Measurements from ENCODE around the gene CNTN3. TPM values are rescaled to one million over a fixed set of nuclear protein-coding genes. Genes with fewer than 3 reads are reported as not detected.

Gene CNTN3
- total RNA-seq, 1 donor from 2014 or later, result 21.7 TPM

DNA sequence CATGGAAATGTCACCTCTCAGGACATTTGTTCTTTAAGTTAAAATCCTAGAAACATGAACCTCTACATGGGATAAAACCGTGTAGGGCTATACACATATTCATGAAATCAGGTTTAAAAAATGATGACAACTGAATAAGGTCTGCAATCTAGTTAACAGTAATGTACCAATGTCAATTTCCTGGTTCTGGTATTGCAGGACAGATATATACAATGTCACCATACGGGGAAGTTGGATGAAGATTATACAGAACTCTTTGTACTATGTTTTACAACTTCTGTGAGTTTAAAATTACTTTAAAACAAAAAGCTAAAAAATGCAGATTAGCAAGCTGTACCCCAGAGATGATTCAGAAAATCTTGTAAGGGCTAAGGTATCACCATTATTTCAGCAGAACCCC lies 6.7 kb downstream of the CNTN3 start:
- no peak for DNase-seq

DNA sequence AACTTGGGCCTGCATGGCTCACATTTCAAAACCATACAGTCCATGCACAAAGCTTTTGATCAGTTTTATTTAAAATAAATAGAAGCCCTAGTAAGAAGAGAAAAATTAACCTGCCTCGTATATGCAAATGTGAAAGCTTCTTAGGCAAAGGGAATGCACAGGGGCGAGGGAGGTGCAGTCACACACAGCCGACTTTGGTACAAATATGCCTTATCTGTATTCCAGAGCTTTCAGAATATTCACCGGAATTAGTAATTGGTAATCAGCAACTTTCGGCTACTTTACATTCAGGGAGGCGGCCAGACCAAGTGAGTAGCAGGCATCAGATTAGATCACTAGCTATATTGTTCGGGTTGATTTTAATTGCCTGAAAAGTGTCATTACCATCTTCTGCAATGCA lies 7.5 kb downstream of the CNTN3 start:
- DNase-seq, result no peak

DNA sequence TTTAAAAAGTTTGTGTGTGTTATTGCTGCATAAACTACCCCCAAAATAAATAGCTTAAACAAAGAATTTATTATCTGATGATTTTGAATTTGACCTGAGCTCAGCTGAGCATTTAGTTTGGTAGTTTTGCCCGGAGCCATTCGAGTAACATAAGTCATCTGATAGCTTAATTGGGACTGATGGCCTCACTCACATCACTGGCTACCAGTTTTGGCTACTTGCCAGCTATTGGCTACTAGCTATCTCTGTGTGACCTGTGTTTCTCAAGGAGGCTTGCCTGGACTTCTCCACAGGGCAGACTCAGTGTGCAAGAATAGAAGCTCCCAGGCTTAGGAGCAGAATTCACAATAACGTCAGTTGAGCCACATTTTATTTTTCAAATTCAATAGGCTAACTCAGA lies 9.0 kb downstream of the CNTN3 start:
- DNase-seq, result no peak

DNA sequence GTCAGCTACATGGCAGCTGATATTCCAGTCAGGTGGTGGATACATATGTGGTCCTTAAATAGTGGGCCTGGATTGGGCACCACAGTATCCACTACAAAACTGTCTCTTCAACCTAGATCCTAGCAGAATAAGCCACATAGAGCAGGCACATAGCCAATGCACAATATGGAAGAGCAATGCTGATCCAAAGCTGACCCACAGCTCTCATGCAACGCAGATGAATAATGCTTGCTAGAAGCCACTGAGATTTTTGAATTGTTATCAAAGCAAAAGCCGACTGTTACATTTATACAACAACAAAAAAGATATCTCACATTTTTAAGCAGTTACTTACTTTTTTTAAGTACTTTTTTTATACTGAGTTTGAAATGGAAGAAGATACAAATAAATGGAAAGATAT lies 11.2 kb downstream of the CNTN3 start:
- no peak for DNase-seq

DNA sequence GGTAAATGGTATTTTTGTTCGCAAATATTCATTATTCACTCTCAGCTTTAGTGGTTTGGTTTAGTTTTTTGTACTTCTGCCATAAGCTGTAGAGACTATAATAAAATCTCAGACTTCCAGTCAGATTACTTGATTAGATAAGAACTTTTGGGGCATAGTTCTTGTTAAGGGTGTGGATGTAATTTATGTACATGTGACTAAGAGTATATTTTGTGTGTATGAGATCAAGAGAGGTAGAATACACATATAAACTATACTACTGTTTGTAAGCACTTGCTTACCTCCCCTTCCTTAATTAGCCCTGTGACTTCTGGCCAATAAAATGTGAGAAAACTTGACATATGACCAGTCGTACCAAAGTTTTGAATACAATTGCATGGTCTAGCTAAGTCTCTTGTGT lies 12.0 kb downstream of the CNTN3 start:
- no peak for DNase-seq

DNA sequence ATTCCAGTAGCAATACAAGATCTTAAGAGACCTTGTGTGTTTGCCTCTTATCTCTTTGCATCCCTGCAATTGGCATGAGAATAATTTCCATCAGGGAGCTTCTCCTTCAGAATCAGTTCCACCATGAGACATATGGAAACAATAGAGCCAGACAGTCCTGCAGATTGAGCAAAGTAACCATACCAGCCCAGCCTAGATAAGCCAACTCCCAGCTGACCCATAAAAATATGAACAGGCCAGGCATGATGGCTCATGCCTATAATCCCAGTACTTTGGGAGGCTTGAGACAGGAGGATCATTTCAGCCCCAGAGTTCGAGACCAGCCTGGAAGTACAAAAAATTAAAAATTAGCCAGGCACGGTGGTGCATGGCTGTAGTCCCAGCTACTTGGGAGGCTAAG lies 12.7 kb downstream of the CNTN3 start:
- DNase-seq, result no peak

DNA sequence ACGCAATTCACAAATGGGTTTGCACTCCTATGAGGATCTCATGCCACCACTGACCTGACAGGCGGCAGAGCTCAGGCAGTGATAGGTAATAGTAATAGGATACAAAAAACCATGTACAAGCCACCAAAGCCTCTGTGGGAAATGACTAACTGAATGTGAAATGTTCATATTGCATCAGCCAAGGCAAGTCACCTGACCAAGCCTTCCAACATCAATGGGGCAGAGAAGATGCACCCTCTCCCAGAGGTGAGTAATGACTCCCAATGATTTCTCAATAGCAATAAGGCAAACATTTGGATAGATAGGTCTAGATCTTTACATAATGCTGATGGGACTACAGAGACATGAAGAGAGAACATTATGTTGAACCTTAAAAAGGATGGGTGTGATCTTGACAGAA lies 14.9 kb downstream of the CNTN3 start:
- no peak for DNase-seq

DNA sequence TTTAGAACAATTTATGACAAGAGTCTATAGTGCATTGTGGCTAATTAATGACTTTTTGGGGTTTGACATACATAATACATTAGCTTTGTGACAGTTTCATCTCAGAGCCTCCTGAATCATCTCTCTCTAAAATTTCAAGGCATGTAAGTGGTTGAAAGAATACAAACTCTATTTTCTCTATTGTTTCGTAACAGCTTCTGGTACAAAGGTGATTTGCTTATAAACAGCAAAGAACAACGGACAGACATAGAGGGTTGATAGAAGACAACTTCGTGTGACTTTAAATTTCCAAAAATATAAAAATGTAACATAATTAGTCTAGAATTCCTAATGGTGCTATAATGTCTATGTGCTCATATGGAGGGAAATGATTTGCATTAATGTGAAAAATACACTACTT lies 21.3 kb downstream of the CNTN3 start:
- no peak for DNase-seq

DNA sequence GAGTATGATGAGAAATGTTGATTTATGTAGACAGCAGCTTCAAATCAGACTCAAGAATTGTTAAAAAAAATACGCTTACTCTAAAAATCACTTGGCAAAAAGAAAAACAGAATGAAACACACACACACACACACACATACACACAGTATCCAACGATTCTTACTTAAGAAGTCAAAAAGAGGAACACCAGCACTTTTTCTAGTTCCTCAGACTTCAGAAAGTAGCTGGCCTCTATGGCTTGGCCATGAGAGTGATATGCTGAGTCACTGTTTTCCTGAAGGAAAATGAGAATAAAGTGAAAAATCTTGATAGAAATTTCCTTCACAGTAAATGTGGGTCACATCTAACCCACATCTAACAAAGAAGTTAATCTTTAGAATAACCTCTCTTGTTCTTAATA lies 22.1 kb downstream of the CNTN3 start:
- DNase-seq, result no peak

DNA sequence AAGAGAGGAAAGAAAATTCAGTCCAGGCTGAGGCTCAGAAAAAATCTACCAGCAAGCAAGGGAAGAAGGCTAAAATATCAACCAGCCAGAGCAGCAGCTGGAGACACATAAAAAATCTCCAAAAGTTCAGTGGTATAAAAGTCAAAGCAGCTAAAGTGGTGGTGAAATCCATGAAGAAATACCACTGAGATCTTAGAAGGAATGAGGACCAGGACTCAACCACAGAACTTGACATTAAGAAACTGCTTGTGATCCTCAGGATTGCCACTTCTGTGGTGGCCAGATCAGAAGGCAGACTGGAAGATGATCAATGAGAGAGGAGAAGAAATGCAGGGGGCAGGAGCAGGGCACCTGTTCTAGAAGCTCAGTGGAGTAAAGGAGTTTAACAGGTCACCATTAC lies 22.5 kb downstream of the CNTN3 start:
- DNase-seq, result no peak

DNA sequence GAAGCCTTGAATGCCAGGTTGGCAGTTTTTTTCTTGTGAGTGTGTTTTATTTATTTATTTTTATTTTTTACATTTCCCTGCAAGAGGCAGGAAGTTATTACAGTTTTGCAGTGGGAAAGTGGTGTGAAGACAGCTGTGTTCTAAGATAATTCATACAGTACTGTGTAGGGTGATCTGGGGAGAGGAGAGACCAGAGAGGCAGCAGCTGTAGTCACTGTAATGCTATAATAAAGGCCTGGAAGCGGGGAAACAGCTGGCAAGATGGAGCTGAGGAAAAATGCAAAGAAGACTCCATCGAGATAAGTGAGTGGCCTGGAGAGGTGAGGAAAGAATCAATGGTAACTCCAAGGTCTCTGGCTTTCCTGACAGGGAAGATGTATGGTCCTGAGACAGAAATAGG lies 23.1 kb downstream of the CNTN3 start:
- DNase-seq, result peak; percentile 50

DNA sequence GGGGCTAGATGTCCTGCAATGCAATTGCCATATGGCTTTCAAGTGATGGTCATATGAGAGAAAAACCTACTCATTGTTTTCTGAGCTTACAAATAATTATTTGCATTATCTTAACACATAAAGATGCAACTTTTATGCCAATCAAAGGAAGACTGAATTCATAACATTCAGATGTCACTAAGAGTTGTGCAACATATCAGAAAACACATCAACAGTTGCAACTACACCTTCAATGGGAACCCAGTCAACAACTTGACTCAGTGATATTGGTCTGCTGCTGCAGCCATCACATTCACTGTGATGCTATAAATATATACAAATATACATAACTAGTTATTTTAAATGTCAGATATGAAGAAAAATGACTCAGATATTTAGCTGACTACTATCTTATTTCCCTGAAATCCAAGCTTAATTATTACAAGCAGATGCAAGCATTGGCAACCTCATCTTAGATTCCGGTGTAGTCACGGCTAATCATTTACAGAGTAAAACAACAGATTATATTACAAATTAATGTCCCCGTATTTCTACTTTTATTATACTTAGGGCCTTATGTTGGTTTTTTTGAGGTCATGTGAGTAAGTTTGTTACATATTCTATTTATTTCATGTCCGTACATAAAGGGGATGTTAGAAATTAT lies 23.7 kb downstream of the CNTN3 start:
- peak; percentile 22 for DNase-seq

DNA sequence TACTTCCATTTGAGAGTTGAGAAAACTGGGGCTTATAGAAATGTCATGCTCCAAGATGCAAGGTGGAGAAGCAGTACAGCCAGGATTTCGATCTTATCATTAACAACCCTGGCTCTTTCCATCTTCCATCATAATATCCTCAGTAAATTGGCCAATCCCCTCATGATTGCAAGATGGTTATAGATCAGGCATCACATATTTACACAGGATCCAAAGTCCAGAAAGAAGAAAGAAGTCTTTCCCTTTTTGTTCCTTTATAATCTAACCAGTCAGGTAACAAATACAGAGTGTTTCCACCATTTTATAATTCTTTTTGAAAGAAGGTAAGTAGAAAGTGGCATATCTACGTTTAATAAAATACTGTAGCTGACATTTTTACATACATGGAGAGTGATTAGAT lies 29.7 kb downstream of the CNTN3 start:
- no peak for DNase-seq

DNA sequence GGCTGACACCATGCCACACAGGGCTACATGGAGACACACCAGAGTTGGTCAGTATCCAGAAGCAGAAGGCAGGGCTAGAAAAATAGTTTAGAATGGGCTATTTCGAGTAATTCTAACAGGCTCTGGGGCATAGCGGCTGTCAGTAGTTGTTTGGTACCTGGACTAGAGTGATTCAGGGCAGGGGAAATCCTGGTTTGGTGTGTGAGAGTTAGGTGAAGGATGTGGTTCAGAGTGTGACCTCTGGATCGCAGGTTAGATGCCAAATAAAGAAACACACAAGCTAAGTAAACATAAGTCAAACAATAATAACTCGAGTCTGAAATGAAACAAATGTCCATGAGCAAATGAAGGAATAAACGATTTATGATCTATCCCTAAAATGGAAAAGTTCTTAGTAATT lies 31.5 kb downstream of the CNTN3 start:
- no peak for DNase-seq

DNA sequence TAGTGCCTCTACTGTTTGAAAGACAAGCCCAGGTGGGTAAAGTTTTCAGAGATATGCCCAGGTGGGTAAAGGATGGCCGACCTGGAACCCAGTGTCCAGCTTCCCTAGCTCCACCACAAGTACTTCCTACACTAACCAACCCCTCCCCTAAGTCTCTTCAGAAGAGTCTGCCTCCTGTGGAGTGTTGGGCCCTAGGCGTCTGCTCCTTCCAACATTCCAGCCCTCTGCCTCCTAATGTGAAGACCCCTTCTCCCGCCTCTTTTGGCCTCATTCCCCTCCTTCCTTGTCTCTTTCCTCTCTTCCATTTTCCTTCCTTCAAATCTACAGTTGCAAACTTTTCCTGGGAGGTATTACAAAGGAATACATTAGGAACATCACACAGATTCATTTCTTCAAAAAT lies 38.6 kb downstream of the CNTN3 start:
- DNase-seq, result no peak

DNA sequence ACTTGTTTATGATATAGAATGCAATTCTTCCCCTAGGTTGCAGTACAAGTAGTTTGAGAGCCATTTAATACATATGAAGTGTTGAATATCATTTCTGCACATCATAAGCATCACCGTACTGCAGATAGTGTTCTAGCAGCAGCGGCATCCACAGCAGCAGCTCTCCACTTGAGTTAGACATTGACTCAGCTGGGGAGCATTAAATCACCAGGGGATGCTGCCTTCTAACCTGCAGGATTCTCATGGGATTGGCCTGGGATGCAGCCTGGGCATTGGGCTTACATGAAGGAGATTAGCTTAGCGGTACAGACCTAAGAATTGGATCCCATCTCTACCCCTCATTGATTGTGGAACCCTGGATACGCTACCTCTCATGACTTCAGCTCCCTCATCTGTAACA lies 43.3 kb downstream of the CNTN3 start:
- DNase-seq, result no peak

All from skin of body (tissue), 2 donors.